ENCODE measurements around the gene SLC6A18.

DNA sequence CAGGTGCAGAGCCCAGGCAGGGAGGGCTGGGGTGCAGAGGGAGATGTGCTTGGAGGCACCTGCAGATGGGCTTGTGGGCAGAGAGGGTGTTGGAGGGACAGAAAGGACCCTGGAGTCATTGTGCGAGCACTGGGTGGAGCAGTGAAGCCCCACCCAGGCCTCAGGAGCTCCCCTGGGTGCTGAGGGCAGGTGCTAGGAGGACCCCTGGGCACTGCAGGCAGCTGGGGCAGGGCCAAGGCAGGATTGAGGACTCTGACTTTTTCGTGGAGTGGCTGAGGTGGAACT is 10.3 kb upstream of the SLC6A18 start:
- TF ChIP-seq, protein P1, sequence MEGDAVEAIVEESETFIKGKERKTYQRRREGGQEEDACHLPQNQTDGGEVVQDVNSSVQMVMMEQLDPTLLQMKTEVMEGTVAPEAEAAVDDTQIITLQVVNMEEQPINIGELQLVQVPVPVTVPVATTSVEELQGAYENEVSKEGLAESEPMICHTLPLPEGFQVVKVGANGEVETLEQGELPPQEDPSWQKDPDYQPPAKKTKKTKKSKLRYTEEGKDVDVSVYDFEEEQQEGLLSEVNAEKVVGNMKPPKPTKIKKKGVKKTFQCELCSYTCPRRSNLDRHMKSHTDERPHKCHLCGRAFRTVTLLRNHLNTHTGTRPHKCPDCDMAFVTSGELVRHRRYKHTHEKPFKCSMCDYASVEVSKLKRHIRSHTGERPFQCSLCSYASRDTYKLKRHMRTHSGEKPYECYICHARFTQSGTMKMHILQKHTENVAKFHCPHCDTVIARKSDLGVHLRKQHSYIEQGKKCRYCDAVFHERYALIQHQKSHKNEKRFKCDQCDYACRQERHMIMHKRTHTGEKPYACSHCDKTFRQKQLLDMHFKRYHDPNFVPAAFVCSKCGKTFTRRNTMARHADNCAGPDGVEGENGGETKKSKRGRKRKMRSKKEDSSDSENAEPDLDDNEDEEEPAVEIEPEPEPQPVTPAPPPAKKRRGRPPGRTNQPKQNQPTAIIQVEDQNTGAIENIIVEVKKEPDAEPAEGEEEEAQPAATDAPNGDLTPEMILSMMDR (IDR thresholded peaks at IDR 0.05) = no peak
- no peak for TF ChIP-seq SMC3 (IDR thresholded peaks at IDR 0.05; ENCODE audit: low read depth, low read length)
- TF ChIP-seq, protein P2, sequence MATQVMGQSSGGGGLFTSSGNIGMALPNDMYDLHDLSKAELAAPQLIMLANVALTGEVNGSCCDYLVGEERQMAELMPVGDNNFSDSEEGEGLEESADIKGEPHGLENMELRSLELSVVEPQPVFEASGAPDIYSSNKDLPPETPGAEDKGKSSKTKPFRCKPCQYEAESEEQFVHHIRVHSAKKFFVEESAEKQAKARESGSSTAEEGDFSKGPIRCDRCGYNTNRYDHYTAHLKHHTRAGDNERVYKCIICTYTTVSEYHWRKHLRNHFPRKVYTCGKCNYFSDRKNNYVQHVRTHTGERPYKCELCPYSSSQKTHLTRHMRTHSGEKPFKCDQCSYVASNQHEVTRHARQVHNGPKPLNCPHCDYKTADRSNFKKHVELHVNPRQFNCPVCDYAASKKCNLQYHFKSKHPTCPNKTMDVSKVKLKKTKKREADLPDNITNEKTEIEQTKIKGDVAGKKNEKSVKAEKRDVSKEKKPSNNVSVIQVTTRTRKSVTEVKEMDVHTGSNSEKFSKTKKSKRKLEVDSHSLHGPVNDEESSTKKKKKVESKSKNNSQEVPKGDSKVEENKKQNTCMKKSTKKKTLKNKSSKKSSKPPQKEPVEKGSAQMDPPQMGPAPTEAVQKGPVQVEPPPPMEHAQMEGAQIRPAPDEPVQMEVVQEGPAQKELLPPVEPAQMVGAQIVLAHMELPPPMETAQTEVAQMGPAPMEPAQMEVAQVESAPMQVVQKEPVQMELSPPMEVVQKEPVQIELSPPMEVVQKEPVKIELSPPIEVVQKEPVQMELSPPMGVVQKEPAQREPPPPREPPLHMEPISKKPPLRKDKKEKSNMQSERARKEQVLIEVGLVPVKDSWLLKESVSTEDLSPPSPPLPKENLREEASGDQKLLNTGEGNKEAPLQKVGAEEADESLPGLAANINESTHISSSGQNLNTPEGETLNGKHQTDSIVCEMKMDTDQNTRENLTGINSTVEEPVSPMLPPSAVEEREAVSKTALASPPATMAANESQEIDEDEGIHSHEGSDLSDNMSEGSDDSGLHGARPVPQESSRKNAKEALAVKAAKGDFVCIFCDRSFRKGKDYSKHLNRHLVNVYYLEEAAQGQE (IDR thresholded peaks at IDR 0.05; ENCODE audit: low read depth, low read length) = no peak

All from SK-N-SH (cell line).